Neural progenitor cell (in vitro differentiated cells): ENCODE results near the gene ST3GAL2. TPM values are rescaled to one million over a fixed set of nuclear protein-coding genes. Genes with fewer than 3 reads are reported as not detected.

Experiments used
- DNase-seq: peaks from one replicate; pipeline ENCODE4 v3.0.0-alpha.2; 2016; ENCODE audit warnings: low spot score
- H2AFZ ChIP-seq: fragments of 200-600 bp; sonication (generic); replicated peaks from 2 replicates; pipeline ENCODE4 v1.6.1; 2016; ENCODE audit warnings: antibody characterized with exemption
- H3F3A ChIP-seq: fragments of 200-600 bp; sonication (generic); 2 replicates; pipeline ENCODE4 v1.6.1; 2016; ENCODE audit warnings: antibody characterized with exemption, low read depth
- H3K27ac ChIP-seq: fragments of 200-600 bp; sonication (generic); 2 replicates; pipeline ENCODE4 v1.5.1; 2016; ENCODE audit warnings: mild to moderate bottlenecking
- H3K27me3 ChIP-seq: fragments of 200-600 bp; sonication (generic); 2 replicates; pipeline ENCODE4 v1.6.1; 2016; ENCODE audit warnings: mild to moderate bottlenecking, moderate library complexity
- H3K36me3 ChIP-seq: fragments of 200-600 bp; sonication (generic); 2 replicates; pipeline ENCODE4 v1.5.1; 2016
- H3K4me1 ChIP-seq: fragments of 200-600 bp; sonication (generic); 2 replicates; pipeline ENCODE4 v1.6.1; 2016; ENCODE audit warnings: mixed run types
- H3K4me2 ChIP-seq: fragments of 200-600 bp; sonication (generic); 2 replicates; pipeline ENCODE4 v1.6.1; 2016
- H3K4me3 ChIP-seq: fragments of 200-600 bp; sonication (generic); 2 replicates; pipeline ENCODE4 v1.5.1; 2016
- H3K79me2 ChIP-seq: fragments of 200-600 bp; sonication (generic); 2 replicates; pipeline ENCODE4 v1.6.1; 2016; ENCODE audit warnings: low read depth
- H3K9ac ChIP-seq: fragments of 200-600 bp; sonication (generic); 2 replicates; pipeline ENCODE4 v1.6.1; 2016
- H3K9me3 ChIP-seq: fragments of 200-600 bp; sonication (generic); 2 replicates; pipeline ENCODE4 v1.5.1; 2016; ENCODE audit warnings: low read depth
- H4K20me1 ChIP-seq: fragments of 200-600 bp; sonication (generic); 2 replicates; pipeline ENCODE4 v1.6.1; 2016; ENCODE audit warnings: low read depth
- H3K27ac Mint-ChIP-seq: 3 replicates; pipeline ENCODE4 v1.8.0; 2021; ENCODE audit warnings: mixed read lengths
- H3K27me3 Mint-ChIP-seq: 2 replicates; pipeline ENCODE4 v1.8.0; 2022; ENCODE audit warnings: low read depth, mild to moderate bottlenecking, inconsistent platforms, moderate library complexity, mixed read lengths; ENCODE audit not compliant: insufficient read depth
- H3K36me3 Mint-ChIP-seq: 3 replicates; pipeline ENCODE4 v1.8.0; 2021; ENCODE audit warnings: mixed read lengths
- H3K4me1 Mint-ChIP-seq: 3 replicates; pipeline ENCODE4 v1.8.0; 2021; ENCODE audit warnings: mixed read lengths
- H3K4me3 Mint-ChIP-seq: 3 replicates; pipeline ENCODE4 v1.8.0; 2021; ENCODE audit warnings: mild to moderate bottlenecking, moderate library complexity, mixed read lengths
- H3K9me3 Mint-ChIP-seq: 3 replicates; pipeline ENCODE4 v1.8.0; 2020; ENCODE audit warnings: mixed read lengths
- EZH2 ChIP-seq: fragments of 200-600 bp; sonication (generic); IDR thresholded peaks from 2 replicates; pipeline ENCODE4 v1.6.1; 2017; ENCODE audit warnings: antibody characterized with exemption, mild to moderate bottlenecking, moderate library complexity
- EZH2phosphoT487 ChIP-seq: fragments of 200-600 bp; sonication (generic); IDR thresholded peaks from 2 replicates; pipeline ENCODE4 v1.6.1; 2017; ENCODE audit warnings: antibody characterized with exemption
- total RNA-seq: library from RNA; depleted of rRNA; stranded (reverse); fragments of >200 nt; gene quantifications from 2 replicates; pipeline ENCODE4 v1.2.3, GENCODE V29; 2015; ENCODE audit warnings: low replicate concordance
- TF ChIP-seq, protein P1 (sequence below): fragments of 200-600 bp; sonication (generic); IDR thresholded peaks from 2 replicates; pipeline ENCODE4 v1.5.1; 2017; ENCODE audit warnings: antibody characterized with exemption, mild to moderate bottlenecking

Gene ST3GAL2
- total RNA-seq, 1 donor from 2014 or later: 11.6 TPM

DNA sequence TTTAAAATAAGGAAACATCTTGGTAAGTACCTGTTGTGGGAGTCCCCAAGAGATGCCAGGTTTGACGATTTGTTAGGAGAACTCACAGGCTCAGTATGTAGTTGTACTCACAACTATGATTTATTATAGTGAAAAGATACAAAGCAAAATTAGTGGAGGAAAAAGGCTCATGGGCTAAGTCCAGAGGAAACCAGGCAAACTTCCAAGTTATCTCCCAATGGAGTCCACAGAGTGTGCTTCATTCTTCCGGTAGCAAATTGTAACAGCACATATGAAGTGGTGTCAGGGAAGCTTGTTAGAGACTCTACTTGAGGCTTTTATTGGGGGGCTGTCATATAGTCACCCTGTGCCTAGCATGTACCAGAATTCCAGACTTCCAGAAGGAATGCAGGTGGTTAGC, 89.9 kb downstream of the ST3GAL2 start:
- H2AFZ ChIP-seq: no peak overlapping the region
- DNase-seq: no peak
- H3K36me3 Mint-ChIP-seq: peaks cover 7% of the 10 kb centered on the region

DNA sequence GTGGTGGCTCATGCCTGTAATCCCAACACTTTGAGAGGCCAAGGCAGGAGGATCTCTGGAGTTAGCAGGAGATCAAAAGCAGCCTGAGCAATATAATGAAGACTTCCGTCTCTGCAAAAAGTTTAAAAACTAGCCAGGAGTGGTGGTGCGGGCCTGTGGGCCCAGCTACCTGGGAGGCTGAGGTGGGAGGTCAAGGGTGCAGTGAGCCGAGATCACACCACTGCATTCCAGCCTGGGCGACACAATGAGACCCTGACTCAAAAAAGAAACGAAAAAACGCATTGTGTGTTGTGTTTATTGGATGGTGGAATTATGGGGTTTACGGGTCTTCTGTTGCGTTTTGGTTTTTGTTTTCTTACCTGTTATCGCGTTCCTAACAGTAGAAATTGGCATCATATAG, 93.1 kb downstream of the ST3GAL2 start:
- H3K27me3 Mint-ChIP-seq: peaks cover 2% of the 10 kb centered on the region
- peak overlapping the region; percentile 83 for H3K27ac ChIP-seq
- peak overlapping the region; percentile 73 for H3K4me3 ChIP-seq
- H2AFZ ChIP-seq: peak overlapping the region; percentile 61
- peak overlapping the region; percentile 93 for H3K27ac Mint-ChIP-seq
- peak overlapping the region; percentile 98 for H3K4me2 ChIP-seq
- H3K4me1 ChIP-seq: peaks cover 8% of the 10 kb centered on the region
- peaks cover 41% of the 10 kb centered on the region for H3K79me2 ChIP-seq
- TF ChIP-seq EZH2phosphoT487: no peak
- TF ChIP-seq, protein P1, sequence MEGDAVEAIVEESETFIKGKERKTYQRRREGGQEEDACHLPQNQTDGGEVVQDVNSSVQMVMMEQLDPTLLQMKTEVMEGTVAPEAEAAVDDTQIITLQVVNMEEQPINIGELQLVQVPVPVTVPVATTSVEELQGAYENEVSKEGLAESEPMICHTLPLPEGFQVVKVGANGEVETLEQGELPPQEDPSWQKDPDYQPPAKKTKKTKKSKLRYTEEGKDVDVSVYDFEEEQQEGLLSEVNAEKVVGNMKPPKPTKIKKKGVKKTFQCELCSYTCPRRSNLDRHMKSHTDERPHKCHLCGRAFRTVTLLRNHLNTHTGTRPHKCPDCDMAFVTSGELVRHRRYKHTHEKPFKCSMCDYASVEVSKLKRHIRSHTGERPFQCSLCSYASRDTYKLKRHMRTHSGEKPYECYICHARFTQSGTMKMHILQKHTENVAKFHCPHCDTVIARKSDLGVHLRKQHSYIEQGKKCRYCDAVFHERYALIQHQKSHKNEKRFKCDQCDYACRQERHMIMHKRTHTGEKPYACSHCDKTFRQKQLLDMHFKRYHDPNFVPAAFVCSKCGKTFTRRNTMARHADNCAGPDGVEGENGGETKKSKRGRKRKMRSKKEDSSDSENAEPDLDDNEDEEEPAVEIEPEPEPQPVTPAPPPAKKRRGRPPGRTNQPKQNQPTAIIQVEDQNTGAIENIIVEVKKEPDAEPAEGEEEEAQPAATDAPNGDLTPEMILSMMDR: no peak
- TF ChIP-seq EZH2: no peak
- peak overlapping the region; percentile 93 for H3K4me3 Mint-ChIP-seq
- H3K9me3 Mint-ChIP-seq: no peaks in the 10 kb centered on the region
- DNase-seq: no peak
- H4K20me1 ChIP-seq: no peaks in the 10 kb centered on the region
- peaks cover 3% of the 10 kb centered on the region for H3K36me3 Mint-ChIP-seq
- no peaks in the 10 kb centered on the region for H3K27me3 ChIP-seq
- no peaks in the 10 kb centered on the region for H3K36me3 ChIP-seq
- H3F3A ChIP-seq: peaks cover 25% of the 10 kb centered on the region
- H3K4me1 Mint-ChIP-seq: peaks cover 12% of the 10 kb centered on the region
- peak overlapping the region; percentile 88 for H3K9ac ChIP-seq
- H3K9me3 ChIP-seq: no peaks in the 10 kb centered on the region

More for the DNA sequence above, 89.9 kb downstream of the ST3GAL2 start:
- no peaks in the 10 kb centered on the region for H3K9me3 ChIP-seq
- no peak overlapping the region for H3K27ac ChIP-seq
- H3K4me2 ChIP-seq: no peak overlapping the region
- H3K36me3 ChIP-seq: no peaks in the 10 kb centered on the region
- TF ChIP-seq EZH2phosphoT487 (no peak), EZH2 (no peak)
- TF ChIP-seq, protein P1: no peak
- peaks cover 12% of the 10 kb centered on the region for H3K4me1 Mint-ChIP-seq
- H3K4me3 Mint-ChIP-seq: no peak overlapping the region
- H3F3A ChIP-seq: peaks cover 15% of the 10 kb centered on the region
- no peaks in the 10 kb centered on the region for H3K27me3 ChIP-seq
- no peaks in the 10 kb centered on the region for H4K20me1 ChIP-seq
- peaks cover 2% of the 10 kb centered on the region for H3K27me3 Mint-ChIP-seq
- no peak overlapping the region for H3K27ac Mint-ChIP-seq
- H3K4me1 ChIP-seq: peaks cover 4% of the 10 kb centered on the region
- peaks cover 51% of the 10 kb centered on the region for H3K79me2 ChIP-seq
- H3K9ac ChIP-seq: no peak overlapping the region
- H3K9me3 Mint-ChIP-seq: no peaks in the 10 kb centered on the region
- H3K4me3 ChIP-seq: no peak overlapping the region

DNA sequence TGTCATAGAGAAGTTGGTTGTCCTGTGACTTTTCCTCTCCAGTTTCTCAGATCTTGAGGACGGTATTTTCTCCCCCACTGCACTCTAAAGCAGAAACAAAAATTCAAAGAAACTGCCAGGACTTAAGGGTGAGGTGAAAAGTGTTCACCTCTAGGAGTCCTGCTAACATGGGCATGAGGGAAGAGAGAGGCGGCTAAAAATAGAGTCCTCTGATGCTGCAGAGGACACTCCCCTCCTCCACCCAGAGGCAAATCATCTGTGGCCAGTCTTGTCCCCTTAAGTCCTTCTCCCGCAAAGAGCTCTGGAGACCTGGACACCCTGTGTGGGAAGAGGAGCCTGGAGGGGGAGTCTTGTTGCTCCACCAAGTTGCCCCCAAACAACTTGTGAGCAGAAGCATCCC, 96.9 kb downstream of the ST3GAL2 start:
- no peak overlapping the region for H3K4me2 ChIP-seq
- no peaks in the 10 kb centered on the region for H3K36me3 Mint-ChIP-seq
- TF ChIP-seq, protein P1: no peak
- TF ChIP-seq EZH2 (no peak), EZH2phosphoT487 (no peak)
- DNase-seq: no peak
- H3K9me3 ChIP-seq: no peaks in the 10 kb centered on the region
- H3K27me3 Mint-ChIP-seq: peaks cover 4% of the 10 kb centered on the region
- H3K4me1 ChIP-seq: peaks cover 8% of the 10 kb centered on the region
- H3K79me2 ChIP-seq: peaks cover 13% of the 10 kb centered on the region
- H3K9ac ChIP-seq: peak overlapping the region; percentile 8
- H3F3A ChIP-seq: peaks cover 27% of the 10 kb centered on the region
- no peak overlapping the region for H3K27ac Mint-ChIP-seq
- no peaks in the 10 kb centered on the region for H3K9me3 Mint-ChIP-seq
- H3K4me1 Mint-ChIP-seq: peaks cover 4% of the 10 kb centered on the region
- no peak overlapping the region for H2AFZ ChIP-seq
- H4K20me1 ChIP-seq: no peaks in the 10 kb centered on the region
- no peak overlapping the region for H3K27ac ChIP-seq
- no peak overlapping the region for H3K4me3 Mint-ChIP-seq
- no peaks in the 10 kb centered on the region for H3K36me3 ChIP-seq
- H3K4me3 ChIP-seq: no peak overlapping the region
- H3K27me3 ChIP-seq: no peaks in the 10 kb centered on the region
